Colonic mucosa (tissue), 4 donors: ENCODE results near the gene RMDN2. TPM values are rescaled to one million over a fixed set of nuclear protein-coding genes. Genes with fewer than 3 reads are reported as not detected.
"Not testable (repeated sequence)": the region's sequence is repeated elsewhere in the genome, so short reads cannot be mapped to it uniquely, and the experiment has no call there.

ENCODE experiments used
- DNase-seq: peaks from one replicate; pipeline ENCODE4 v3.0.0-alpha.2; 2020
- H3K27ac ChIP-seq: fragments of 200-600 bp; one replicate; pipeline ENCODE4 v1.8.0; 2021
- H3K27me3 ChIP-seq: fragments of 200-600 bp; one replicate; pipeline ENCODE4 v1.8.0; 2021
- H3K36me3 ChIP-seq: fragments of 200-600 bp; one replicate; pipeline ENCODE4 v1.8.0; 2021
- H3K4me1 ChIP-seq: fragments of 200-600 bp; one replicate; pipeline ENCODE4 v1.8.0; 2021; ENCODE audit warnings: mild to moderate bottlenecking
- H3K4me3 ChIP-seq: fragments of 200-600 bp; one replicate; pipeline ENCODE4 v1.8.0; 2021
- H3K9ac ChIP-seq, 2 donors: one replicate each; pipeline ENCODE4 v1.7.0; 2013; ENCODE audit warnings: control low read depth in 2 of 2, low read depth in 2 of 2, low read length in 2 of 2
- H3K9me3 ChIP-seq: fragments of 200-600 bp; one replicate; pipeline ENCODE4 v1.8.0; 2021
- CTCF ChIP-seq: fragments of 200-600 bp; IDR thresholded peaks from one replicate; pipeline ENCODE4 v1.8.0; 2022; ENCODE audit warnings: antibody characterized with exemption, mild to moderate bottlenecking
- intact Hi-C: fragments of 100-400 bp; cut with DNase I; formaldehyde crosslinking; loops from one replicate; pipeline ENCODE4 v1.14.1; 2022
- total RNA-seq, 2 donors: library from RNA; stranded (reverse); fragmentation: NEBNext Ultra II Directional in 1 of 2; extraction: Animal tissue kit (Norgen Biotek cat#: 25700) in 1 of 2; gene quantifications; one replicate each; pipeline ENCODE4 v1.2.1, GENCODE V29; 2021
- donor health status: healthy.
- donor health status: DM: no; HTN: no; CAD: no.
- donor health status: DM: no; HTN: no; CAD: no.

The RMDN2 gene
- total RNA-seq, 2 donors from 2014 or later = 19.8 to 26.5 TPM

GRCh38 chr2:37928377-37928776 lies 3.3 kb downstream of the RMDN2 start:
- peaks cover 3% of the 10 kb centered on the region for H3K4me1 ChIP-seq
- no peaks in the 10 kb centered on the region for H3K36me3 ChIP-seq
- H3K9ac ChIP-seq = peak overlapping the region in 1 of 2 donors; percentile 3
- intact Hi-C loops = no loop called here
- no peak for DNase-seq
- no peak overlapping the region for H3K4me3 ChIP-seq
- no peaks in the 10 kb centered on the region for H3K9me3 ChIP-seq
- no peaks in the 10 kb centered on the region for H3K27me3 ChIP-seq
- peak overlapping the region; percentile 3 for H3K27ac ChIP-seq
- TF ChIP-seq CTCF = no peak

- H3K9ac ChIP-seq, H3K27me3 ChIP-seq, H3K4me1 ChIP-seq, H3K4me3 ChIP-seq, H3K36me3 ChIP-seq, H3K27ac ChIP-seq, H3K9me3 ChIP-seq, DNase-seq, intact Hi-C loops: not testable (repeated sequence)
Observed at GRCh38 chr2:37930392-37930791, 5.3 kb downstream of the RMDN2 start.

DNA sequence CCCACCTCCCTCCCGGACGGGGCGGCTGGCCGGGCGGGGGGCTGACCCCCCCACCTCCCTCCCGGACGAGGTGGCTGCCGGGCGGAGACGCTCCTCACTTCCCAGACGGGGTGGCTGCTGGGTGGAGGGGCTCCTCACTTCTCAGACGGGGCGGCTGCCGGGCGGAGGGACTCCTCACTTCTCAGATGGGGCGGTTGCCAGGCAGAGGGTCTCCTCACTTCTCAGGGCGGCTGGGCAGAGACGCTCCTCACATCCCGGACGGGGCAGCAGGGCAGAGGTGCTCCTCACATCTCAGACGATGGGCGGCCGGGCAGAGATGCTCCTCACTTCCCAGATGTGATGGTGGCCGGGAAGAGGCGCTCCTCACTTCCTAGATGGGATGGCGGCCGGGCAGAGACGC lies 7.8 kb downstream of the RMDN2 start:
- intact Hi-C loops, DNase-seq, H3K4me1 ChIP-seq, H3K4me3 ChIP-seq, H3K9ac ChIP-seq, H3K27me3 ChIP-seq, H3K27ac ChIP-seq, H3K9me3 ChIP-seq, H3K36me3 ChIP-seq: not testable (repeated sequence)

DNA sequence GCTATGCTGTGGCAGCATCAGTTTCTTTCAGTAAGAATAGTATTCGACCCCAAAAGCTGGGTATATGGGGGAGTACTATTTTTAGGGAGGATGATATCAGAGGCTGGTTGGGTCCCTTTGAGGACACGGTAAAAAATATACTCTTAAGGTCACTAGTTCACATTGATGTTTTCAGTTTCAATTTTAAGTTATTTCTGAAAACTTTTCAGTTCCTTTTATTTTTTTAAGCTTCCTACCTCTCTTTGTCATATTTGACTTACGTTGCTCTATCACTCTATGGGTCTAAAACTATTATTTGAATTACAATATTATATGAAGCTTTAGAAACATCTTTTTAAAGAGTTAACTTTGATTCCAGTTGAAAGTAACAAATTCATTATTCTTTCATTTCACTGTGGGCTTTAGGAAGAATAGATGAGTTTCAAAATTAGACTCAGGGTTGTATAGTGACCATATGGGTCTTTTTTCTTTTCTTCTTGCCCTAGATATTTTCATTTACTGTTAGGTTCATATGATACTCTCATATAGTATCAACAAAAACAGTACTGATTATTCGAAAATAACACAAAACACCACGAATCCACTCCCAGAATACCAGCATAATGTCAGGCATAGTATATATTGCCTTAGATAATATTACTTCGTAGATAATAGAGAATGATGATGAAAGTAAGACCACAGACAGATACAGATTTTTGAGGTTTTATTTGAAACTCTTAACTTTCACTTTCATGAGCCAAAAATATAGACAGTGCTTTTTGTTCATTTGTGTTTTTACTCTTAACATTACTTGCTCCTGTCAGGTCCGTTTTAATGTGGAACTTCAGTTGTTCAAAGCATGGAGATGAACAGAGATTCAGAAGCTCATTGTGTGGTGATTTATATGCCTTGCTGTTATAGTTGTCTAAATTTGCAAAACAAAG lies 9.8 kb downstream of the RMDN2 start:
- H3K9ac ChIP-seq = peak overlapping the region in 1 of 2 donors; percentile 9
- no peaks in the 10 kb centered on the region for H3K4me1 ChIP-seq
- intact Hi-C loops = no loop called here
- no peaks in the 10 kb centered on the region for H3K27me3 ChIP-seq
- H3K4me3 ChIP-seq = no peak overlapping the region
- no peak for DNase-seq
- H3K27ac ChIP-seq = no peak overlapping the region
- H3K9me3 ChIP-seq = no peaks in the 10 kb centered on the region
- TF ChIP-seq CTCF = no peak
- no peaks in the 10 kb centered on the region for H3K36me3 ChIP-seq

GRCh38 chr2:37937568-37937967 lies 12.5 kb downstream of the RMDN2 start:
- H3K27me3 ChIP-seq, H3K4me1 ChIP-seq, intact Hi-C loops, H3K36me3 ChIP-seq, H3K27ac ChIP-seq, DNase-seq, H3K9ac ChIP-seq, H3K9me3 ChIP-seq, H3K4me3 ChIP-seq: not testable (repeated sequence)

DNA sequence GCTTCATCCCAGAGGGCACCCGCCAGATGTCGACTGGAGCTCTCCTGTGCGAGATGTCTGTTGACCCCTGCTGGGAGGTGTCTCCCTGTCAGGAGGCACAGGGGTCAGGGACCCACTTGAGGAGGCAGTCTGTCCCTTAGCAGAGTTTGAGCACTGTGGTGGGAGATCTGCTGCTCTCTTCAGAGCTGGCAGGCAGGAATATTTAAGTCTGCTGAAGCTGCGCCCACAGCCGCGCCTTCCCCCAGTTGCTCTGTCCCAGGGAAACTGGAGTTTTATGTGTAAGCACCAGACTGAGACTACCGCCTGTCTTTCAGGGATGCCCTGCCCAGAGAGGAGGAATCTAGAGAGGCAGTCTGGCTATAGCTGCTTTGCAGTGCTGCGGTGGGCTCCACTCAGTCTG lies 16.2 kb downstream of the RMDN2 start:
- DNase-seq, intact Hi-C loops, H3K9ac ChIP-seq, H3K27me3 ChIP-seq, H3K9me3 ChIP-seq, H3K36me3 ChIP-seq, H3K4me1 ChIP-seq, H3K4me3 ChIP-seq, H3K27ac ChIP-seq: not testable (repeated sequence)

- intact Hi-C loops = no loop called here
- no peak overlapping the region for H3K9ac ChIP-seq
- H3K36me3 ChIP-seq = no peaks in the 10 kb centered on the region
- no peaks in the 10 kb centered on the region for H3K4me1 ChIP-seq
- no peak overlapping the region for H3K27ac ChIP-seq
- H3K9me3 ChIP-seq = no peaks in the 10 kb centered on the region
- no peak for TF ChIP-seq CTCF
- no peak for DNase-seq
- H3K4me3 ChIP-seq = no peak overlapping the region
- H3K27me3 ChIP-seq = no peaks in the 10 kb centered on the region
Observed at GRCh38 chr2:37944268-37944667, 19.2 kb downstream of the RMDN2 start.
